Stimulated activated CD8-positive, alpha-beta memory T cell treated with anti-CD3 and anti-CD28 coated beads, Interleukin-4, amount 100 ng/mL, for 4 hours (primary cell): Measurements from ENCODE around the gene BSG.

ENCODE experiments used
- DNase-seq, 2 donors: peaks; one replicate each; pipeline ENCODE4 v3.0.0-alpha.2; 2020; ENCODE audit warnings: low read depth in 2 of 2, low spot score in 1 of 2

BSG gene

GRCh38 chr19:540867-541637 lies 31.3 kb upstream of the BSG start:
- no peak for DNase-seq

- no peak for DNase-seq
These were observed 30.7 kb upstream of the BSG start for GRCh38 chr19:541699-542098.

- no peak for DNase-seq
These were observed 30.1 kb upstream of the BSG start for GRCh38 chr19:542173-542866.

- DNase-seq, result peak; percentile 60 to 66
These were observed 28.3 kb upstream of the BSG start, which contains the start of gene GZMM for GRCh38 chr19:543910-544608. Gene GZMM, plus strand, starts transcription at chr19:544053. Its CDS starts 19 bp downstream, at chr19:544072.

GRCh38 chr19:547117-547516 lies 25.3 kb upstream of the BSG start:
- no peak for DNase-seq

GRCh38 chr19:547836-548720 lies 24.3 kb upstream of the BSG start:
- no peak for DNase-seq

GRCh38 chr19:548886-549830 lies 23.2 kb upstream of the BSG start:
- DNase-seq, result no peak

- no peak for DNase-seq
These were observed 17.6 kb upstream of the BSG start for GRCh38 chr19:554817-555216.

- DNase-seq, result no peak
These were observed 17.0 kb upstream of the BSG start for GRCh38 chr19:555474-555808.

GRCh38 chr19:556611-557382 lies 15.6 kb upstream of the BSG start:
- DNase-seq, result no peak

GRCh38 chr19:558770-559439 lies 13.5 kb upstream of the BSG start:
- no peak for DNase-seq

GRCh38 chr19:560121-560520 lies 12.3 kb upstream of the BSG start:
- DNase-seq, result no peak

- no peak for DNase-seq
These were observed 6.0 kb upstream of the BSG start for GRCh38 chr19:566403-566802.

- no peak for DNase-seq
These were observed 5.6 kb upstream of the BSG start for GRCh38 chr19:566844-567243.

GRCh38 chr19:567296-567900 lies 5.0 kb upstream of the BSG start:
- no peak for DNase-seq

- DNase-seq, result no peak
These were observed 2.1 kb upstream of the BSG start for GRCh38 chr19:570251-570686.

GRCh38 chr19:570937-571565 lies 1.3 kb upstream of the BSG start:
- no peak for DNase-seq

GRCh38 chr19:571566-571974 lies 826 bp upstream of the BSG start:
- DNase-seq, result no peak
